Rectal smooth muscle tissue (tissue), 1 donor: ENCODE results near the gene NAT16.
"Not testable (repeated sequence)": the region's sequence is repeated elsewhere in the genome, so short reads cannot be mapped to it uniquely, and the experiment has no call there.

Experiments used
- H3K27ac ChIP-seq: one replicate; pipeline ENCODE4 v1.7.0; 2013; ENCODE audit warnings: low read depth, low read length, inconsistent platforms
- H3K27me3 ChIP-seq: one replicate; pipeline ENCODE4 v1.7.0; 2013; ENCODE audit warnings: low read length; ENCODE audit not compliant: control insufficient read depth, insufficient read depth
- H3K36me3 ChIP-seq: one replicate; pipeline ENCODE4 v1.7.0; 2013; ENCODE audit warnings: low read length; ENCODE audit not compliant: control insufficient read depth, insufficient read depth
- H3K4me1 ChIP-seq: one replicate; pipeline ENCODE4 v1.7.0; 2013; ENCODE audit warnings: low read length; ENCODE audit not compliant: control insufficient read depth, insufficient read depth
- H3K4me3 ChIP-seq: one replicate; pipeline ENCODE4 v1.7.0; 2013; ENCODE audit warnings: low read length
- H3K9ac ChIP-seq: one replicate; pipeline ENCODE4 v1.7.0; 2013; ENCODE audit warnings: low read length

The NAT16 gene

GRCh38 chr7:101121631-101121990, 58.5 kb downstream of the NAT16 start:
- not testable (repeated sequence) for H3K9ac ChIP-seq
- peak overlapping the region; percentile 53 for H3K4me3 ChIP-seq

More at GRCh38 chr7:101121631-101121990, 58.5 kb downstream of the NAT16 start:
- H3K4me1 ChIP-seq, H3K27me3 ChIP-seq, H3K36me3 ChIP-seq: not testable (repeated sequence)
- peak overlapping the region; percentile 84 for H3K27ac ChIP-seq
